HEK293 (cell line): Measurements from ENCODE around the gene RPS19.

Experiments used
- CTCF ChIA-PET: fragments of 350-600 bp; formaldehyde crosslinking; extraction: SDS; loops from one replicate; lab custom pipeline; 2021; ENCODE audit warnings: antibody characterized with exemption; lab: Yijun Ruan, JAX
- POLR2A ChIA-PET: fragments of 300-600 bp; formaldehyde crosslinking; extraction: SDS; loops from one replicate; lab custom pipeline; 2020; ENCODE audit warnings: antibody characterized with exemption, inconsistent platforms; lab: Yijun Ruan, JAX
- H3K27ac ChIP-seq: fragments of 200-500 bp; sonication (Bioruptor generic); 2 replicates; pipeline ENCODE4 v1.5.1; 2014; ENCODE audit warnings: low read depth, low read length, control low read depth, inconsistent platforms; ENCODE audit errors: extremely low read depth
- H3K36me3 ChIP-seq, 2 experiments: fragments of 200-500 bp in 1 of 2; sonication (Bioruptor generic) in 1 of 2; 1 replicate in 1 of 2; 2 replicates in 1 of 2; pipeline ENCODE4 v1.5.1; 2014 to 2017; ENCODE audit warnings: inconsistent platforms in 2 of 2, low read length in 2 of 2; ENCODE audit not compliant: control insufficient read depth in 2 of 2, insufficient read depth in 1 of 2
- H3K4me1 ChIP-seq: fragments of 200-500 bp; sonication (Bioruptor generic); 2 replicates; pipeline ENCODE4 v1.5.1; 2014; ENCODE audit warnings: mild to moderate bottlenecking, low read length, inconsistent platforms; ENCODE audit not compliant: control insufficient read depth, insufficient read depth
- H3K4me3 ChIP-seq: 2 replicates; pipeline ENCODE4 v1.5.1; 2011; ENCODE audit warnings: low read depth, mild to moderate bottlenecking, control low read depth, low read length, moderate library complexity
- H3K9me3 ChIP-seq: fragments of 200-500 bp; sonication (Bioruptor generic); 2 replicates; pipeline ENCODE4 v1.5.1; 2014; ENCODE audit warnings: low read depth, low read length, inconsistent platforms; ENCODE audit not compliant: control insufficient read depth, insufficient read depth
- EGR2 ChIP-seq: fragments of 450-650 bp; formaldehyde crosslinking; IDR thresholded peaks from 2 replicates; pipeline ENCODE4 v1.5.1; 2016; ENCODE audit warnings: low read depth, missing biosample characterization, missing genetic modification characterization
- FEZF1 ChIP-seq: fragments of 450-650 bp; formaldehyde crosslinking; IDR thresholded peaks from 2 replicates; pipeline ENCODE4 v1.5.1; 2016; ENCODE audit warnings: missing biosample characterization, missing genetic modification characterization
- PRDM1 ChIP-seq: fragments of 450-650 bp; formaldehyde crosslinking; IDR thresholded peaks from 2 replicates; pipeline ENCODE4; 2016; ENCODE audit warnings: missing biosample characterization, missing genetic modification characterization
- TCF7L2 ChIP-seq: IDR thresholded peaks from 2 replicates; pipeline ENCODE4 v1.6.1; 2011; ENCODE audit warnings: low read depth, mild to moderate bottlenecking, inconsistent platforms, low read length, moderate library complexity, borderline replicate concordance
- ZBTB7A ChIP-seq: fragments of 450-650 bp; formaldehyde crosslinking; IDR thresholded peaks from 2 replicates; pipeline ENCODE4 v1.5.1; 2016; ENCODE audit warnings: low read depth, missing biosample characterization, missing genetic modification characterization
- ZFHX2 ChIP-seq: fragments of 450-650 bp; formaldehyde crosslinking; conservative IDR thresholded peaks from 2 replicates; pipeline ENCODE4 v1.5.1; 2016; ENCODE audit warnings: missing biosample characterization, missing genetic modification characterization
- ZNF121 ChIP-seq: fragments of 450-650 bp; formaldehyde crosslinking; IDR thresholded peaks from 2 replicates; pipeline ENCODE4 v1.5.1; 2016; ENCODE audit warnings: missing biosample characterization, missing genetic modification characterization
- ZNF16 ChIP-seq: fragments of 450-650 bp; formaldehyde crosslinking; IDR thresholded peaks from 2 replicates; pipeline ENCODE4 v1.5.1; 2016; ENCODE audit warnings: low read depth, missing biosample characterization, missing genetic modification characterization
- ZNF366 ChIP-seq: fragments of 450-650 bp; formaldehyde crosslinking; conservative IDR thresholded peaks from 2 replicates; pipeline ENCODE4 v1.5.1; 2016; ENCODE audit warnings: missing biosample characterization, missing genetic modification characterization
- ZNF433 ChIP-seq: fragments of 450-650 bp; formaldehyde crosslinking; IDR thresholded peaks from 2 replicates; pipeline ENCODE4 v1.5.1; 2016; ENCODE audit warnings: missing biosample characterization, missing genetic modification characterization, low read depth
- ZNF561 ChIP-seq: fragments of 450-650 bp; IDR thresholded peaks from 2 replicates; pipeline ENCODE4 v1.5.1; 2018; ENCODE audit warnings: missing biosample characterization, missing genetic modification characterization, borderline replicate concordance
- ZNF600 ChIP-seq: fragments of 450-650 bp; formaldehyde crosslinking; IDR thresholded peaks from 2 replicates; pipeline ENCODE4 v1.5.1; 2016; ENCODE audit warnings: missing biosample characterization, missing genetic modification characterization
- ZNF747 ChIP-seq: fragments of 450-650 bp; formaldehyde crosslinking; IDR thresholded peaks from 2 replicates; pipeline ENCODE4 v1.5.1; 2016; ENCODE audit warnings: missing biosample characterization, missing genetic modification characterization
- TF ChIP-seq, protein P1 (sequence below): fragments of 450-650 bp; formaldehyde crosslinking; IDR thresholded peaks from 2 replicates; pipeline ENCODE4 v1.5.1; 2016; ENCODE audit warnings: missing biosample characterization, missing genetic modification characterization
- TF ChIP-seq, protein P2 (sequence below): fragments of 450-650 bp; formaldehyde crosslinking; IDR thresholded peaks from 2 replicates; pipeline ENCODE4 v1.5.1; 2016; ENCODE audit warnings: missing biosample characterization, missing genetic modification characterization
- TF ChIP-seq, protein P3 (sequence below): fragments of 450-650 bp; formaldehyde crosslinking; IDR thresholded peaks from 2 replicates; pipeline ENCODE4 v1.5.1; 2016; ENCODE audit warnings: missing biosample characterization, missing genetic modification characterization
- TF ChIP-seq, protein P4 (sequence below): fragments of 450-650 bp; formaldehyde crosslinking; IDR thresholded peaks from 2 replicates; pipeline ENCODE4 v1.5.1; 2017; ENCODE audit warnings: missing biosample characterization, missing genetic modification characterization
- TF ChIP-seq, protein P5 (sequence below): fragments of 450-650 bp; formaldehyde crosslinking; IDR thresholded peaks from 2 replicates; pipeline ENCODE4 v1.5.1; 2016; ENCODE audit warnings: missing biosample characterization, missing genetic modification characterization
- TF ChIP-seq, protein P6 (sequence below): fragments of 450-650 bp; formaldehyde crosslinking; IDR thresholded peaks from 2 replicates; pipeline ENCODE4 v1.5.1; 2016; ENCODE audit warnings: missing biosample characterization, missing genetic modification characterization
- TF ChIP-seq, protein P7 (sequence below): fragments of 450-650 bp; formaldehyde crosslinking; optimal IDR thresholded peaks from 2 replicates; pipeline ENCODE3; 2016; ENCODE audit warnings: missing biosample characterization, mild to moderate bottlenecking, missing genetic modification characterization

Gene RPS19

DNA sequence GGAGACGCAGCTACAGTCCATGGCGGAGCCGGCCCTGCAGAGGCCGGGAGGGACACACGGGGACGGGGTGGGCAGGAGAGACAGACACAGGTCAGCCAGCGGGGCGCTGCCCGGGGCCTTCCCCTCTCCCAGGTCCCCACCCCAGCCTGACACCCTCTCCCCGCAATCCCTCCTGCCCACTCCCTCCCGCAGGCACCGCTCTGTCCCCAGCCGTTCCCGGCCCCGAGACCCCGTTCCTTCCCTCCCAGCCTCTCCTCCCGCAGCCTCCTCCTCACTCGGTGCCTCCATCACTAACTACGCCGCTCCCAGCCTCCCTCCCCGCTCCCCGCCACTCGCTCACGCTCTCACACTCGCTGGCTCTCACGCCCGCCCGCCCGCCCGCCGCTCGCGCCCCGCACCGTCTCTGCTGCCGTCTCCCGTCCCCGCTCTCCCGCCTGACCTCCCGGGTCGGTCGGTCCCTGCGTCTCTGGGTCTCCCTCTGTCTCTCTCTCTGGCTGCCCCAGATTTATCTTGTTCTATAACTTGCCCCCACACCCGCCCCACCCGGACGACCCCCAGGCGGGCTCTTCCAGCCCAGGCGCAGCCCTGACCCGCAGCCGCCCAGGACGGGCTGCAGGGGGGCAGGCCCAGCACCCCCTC lies 53.0 kb downstream of the RPS19 start:
- H3K27ac ChIP-seq: no peak overlapping the region
- no peaks in the 10 kb centered on the region for H3K9me3 ChIP-seq
- no peaks in the 10 kb centered on the region for H3K36me3 ChIP-seq
- TF ChIP-seq EGR2 (0 out of 2 replicates have a peak, but pooled peaks have one; percentile 11), ZFHX2 (tag by site-specific recombination) (peak; percentile 61), PRDM1 (0 out of 2 replicates have a peak, but pooled peaks have one; percentile 27), ZBTB7A (tag by site-specific recombination) (0 out of 2 replicates have a peak, but pooled peaks have one; percentile 34), ZNF561 (tag by site-specific recombination) (no peak), ZNF600 (tag by site-specific recombination) (peak; percentile 82), ZNF747 (tag by site-specific recombination) (no peak), FEZF1 (tag by site-specific recombination) (no peak), ZNF366 (tag by site-specific recombination) (peak; percentile 27; the same call in 1 of the 2 replicates), ZNF433 (tag by site-specific recombination) (no peak), TCF7L2 (no peak), ZNF16 (tag by site-specific recombination) (0 out of 2 replicates have a peak, but pooled peaks have one; percentile 37), ZNF121 (tag by site-specific recombination) (peak; percentile 43; the same call in 1 of the 2 replicates)
- TF ChIP-seq, protein P1, sequence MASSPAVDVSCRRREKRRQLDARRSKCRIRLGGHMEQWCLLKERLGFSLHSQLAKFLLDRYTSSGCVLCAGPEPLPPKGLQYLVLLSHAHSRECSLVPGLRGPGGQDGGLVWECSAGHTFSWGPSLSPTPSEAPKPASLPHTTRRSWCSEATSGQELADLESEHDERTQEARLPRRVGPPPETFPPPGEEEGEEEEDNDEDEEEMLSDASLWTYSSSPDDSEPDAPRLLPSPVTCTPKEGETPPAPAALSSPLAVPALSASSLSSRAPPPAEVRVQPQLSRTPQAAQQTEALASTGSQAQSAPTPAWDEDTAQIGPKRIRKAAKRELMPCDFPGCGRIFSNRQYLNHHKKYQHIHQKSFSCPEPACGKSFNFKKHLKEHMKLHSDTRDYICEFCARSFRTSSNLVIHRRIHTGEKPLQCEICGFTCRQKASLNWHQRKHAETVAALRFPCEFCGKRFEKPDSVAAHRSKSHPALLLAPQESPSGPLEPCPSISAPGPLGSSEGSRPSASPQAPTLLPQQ (tag by site-specific recombination): no peak
- TF ChIP-seq, protein P2, sequence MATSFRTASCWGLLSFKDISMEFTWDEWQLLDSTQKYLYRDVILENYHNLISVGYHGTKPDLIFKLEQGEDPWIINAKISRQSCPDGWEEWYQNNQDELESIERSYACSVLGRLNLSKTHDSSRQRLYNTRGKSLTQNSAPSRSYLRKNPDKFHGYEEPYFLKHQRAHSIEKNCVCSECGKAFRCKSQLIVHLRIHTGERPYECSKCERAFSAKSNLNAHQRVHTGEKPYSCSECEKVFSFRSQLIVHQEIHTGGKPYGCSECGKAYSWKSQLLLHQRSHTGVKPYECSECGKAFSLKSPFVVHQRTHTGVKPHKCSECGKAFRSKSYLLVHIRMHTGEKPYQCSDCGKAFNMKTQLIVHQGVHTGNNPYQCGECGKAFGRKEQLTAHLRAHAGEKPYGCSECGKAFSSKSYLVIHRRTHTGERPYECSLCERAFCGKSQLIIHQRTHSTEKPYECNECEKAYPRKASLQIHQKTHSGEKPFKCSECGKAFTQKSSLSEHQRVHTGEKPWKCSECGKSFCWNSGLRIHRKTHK (tag by site-specific recombination): no peak
- TF ChIP-seq, protein P3, sequence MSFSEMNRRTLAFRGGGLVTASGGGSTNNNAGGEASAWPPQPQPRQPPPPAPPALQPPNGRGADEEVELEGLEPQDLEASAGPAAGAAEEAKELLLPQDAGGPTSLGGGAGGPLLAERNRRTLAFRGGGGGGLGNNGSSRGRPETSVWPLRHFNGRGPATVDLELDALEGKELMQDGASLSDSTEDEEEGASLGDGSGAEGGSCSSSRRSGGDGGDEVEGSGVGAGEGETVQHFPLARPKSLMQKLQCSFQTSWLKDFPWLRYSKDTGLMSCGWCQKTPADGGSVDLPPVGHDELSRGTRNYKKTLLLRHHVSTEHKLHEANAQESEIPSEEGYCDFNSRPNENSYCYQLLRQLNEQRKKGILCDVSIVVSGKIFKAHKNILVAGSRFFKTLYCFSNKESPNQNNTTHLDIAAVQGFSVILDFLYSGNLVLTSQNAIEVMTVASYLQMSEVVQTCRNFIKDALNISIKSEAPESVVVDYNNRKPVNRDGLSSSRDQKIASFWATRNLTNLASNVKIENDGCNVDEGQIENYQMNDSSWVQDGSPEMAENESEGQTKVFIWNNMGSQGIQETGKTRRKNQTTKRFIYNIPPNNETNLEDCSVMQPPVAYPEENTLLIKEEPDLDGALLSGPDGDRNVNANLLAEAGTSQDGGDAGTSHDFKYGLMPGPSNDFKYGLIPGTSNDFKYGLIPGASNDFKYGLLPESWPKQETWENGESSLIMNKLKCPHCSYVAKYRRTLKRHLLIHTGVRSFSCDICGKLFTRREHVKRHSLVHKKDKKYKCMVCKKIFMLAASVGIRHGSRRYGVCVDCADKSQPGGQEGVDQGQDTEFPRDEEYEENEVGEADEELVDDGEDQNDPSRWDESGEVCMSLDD: peak; percentile 68
- TF ChIP-seq, protein P4, sequence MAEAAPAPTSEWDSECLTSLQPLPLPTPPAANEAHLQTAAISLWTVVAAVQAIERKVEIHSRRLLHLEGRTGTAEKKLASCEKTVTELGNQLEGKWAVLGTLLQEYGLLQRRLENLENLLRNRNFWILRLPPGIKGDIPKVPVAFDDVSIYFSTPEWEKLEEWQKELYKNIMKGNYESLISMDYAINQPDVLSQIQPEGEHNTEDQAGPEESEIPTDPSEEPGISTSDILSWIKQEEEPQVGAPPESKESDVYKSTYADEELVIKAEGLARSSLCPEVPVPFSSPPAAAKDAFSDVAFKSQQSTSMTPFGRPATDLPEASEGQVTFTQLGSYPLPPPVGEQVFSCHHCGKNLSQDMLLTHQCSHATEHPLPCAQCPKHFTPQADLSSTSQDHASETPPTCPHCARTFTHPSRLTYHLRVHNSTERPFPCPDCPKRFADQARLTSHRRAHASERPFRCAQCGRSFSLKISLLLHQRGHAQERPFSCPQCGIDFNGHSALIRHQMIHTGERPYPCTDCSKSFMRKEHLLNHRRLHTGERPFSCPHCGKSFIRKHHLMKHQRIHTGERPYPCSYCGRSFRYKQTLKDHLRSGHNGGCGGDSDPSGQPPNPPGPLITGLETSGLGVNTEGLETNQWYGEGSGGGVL (tag by site-specific recombination): peak; percentile 67
- TF ChIP-seq, protein P5, sequence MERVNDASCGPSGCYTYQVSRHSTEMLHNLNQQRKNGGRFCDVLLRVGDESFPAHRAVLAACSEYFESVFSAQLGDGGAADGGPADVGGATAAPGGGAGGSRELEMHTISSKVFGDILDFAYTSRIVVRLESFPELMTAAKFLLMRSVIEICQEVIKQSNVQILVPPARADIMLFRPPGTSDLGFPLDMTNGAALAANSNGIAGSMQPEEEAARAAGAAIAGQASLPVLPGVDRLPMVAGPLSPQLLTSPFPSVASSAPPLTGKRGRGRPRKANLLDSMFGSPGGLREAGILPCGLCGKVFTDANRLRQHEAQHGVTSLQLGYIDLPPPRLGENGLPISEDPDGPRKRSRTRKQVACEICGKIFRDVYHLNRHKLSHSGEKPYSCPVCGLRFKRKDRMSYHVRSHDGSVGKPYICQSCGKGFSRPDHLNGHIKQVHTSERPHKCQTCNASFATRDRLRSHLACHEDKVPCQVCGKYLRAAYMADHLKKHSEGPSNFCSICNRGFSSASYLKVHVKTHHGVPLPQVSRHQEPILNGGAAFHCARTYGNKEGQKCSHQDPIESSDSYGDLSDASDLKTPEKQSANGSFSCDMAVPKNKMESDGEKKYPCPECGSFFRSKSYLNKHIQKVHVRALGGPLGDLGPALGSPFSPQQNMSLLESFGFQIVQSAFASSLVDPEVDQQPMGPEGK (tag by site-specific recombination): no peak
- TF ChIP-seq, protein P6, sequence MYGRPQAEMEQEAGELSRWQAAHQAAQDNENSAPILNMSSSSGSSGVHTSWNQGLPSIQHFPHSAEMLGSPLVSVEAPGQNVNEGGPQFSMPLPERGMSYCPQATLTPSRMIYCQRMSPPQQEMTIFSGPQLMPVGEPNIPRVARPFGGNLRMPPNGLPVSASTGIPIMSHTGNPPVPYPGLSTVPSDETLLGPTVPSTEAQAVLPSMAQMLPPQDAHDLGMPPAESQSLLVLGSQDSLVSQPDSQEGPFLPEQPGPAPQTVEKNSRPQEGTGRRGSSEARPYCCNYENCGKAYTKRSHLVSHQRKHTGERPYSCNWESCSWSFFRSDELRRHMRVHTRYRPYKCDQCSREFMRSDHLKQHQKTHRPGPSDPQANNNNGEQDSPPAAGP (tag by site-specific recombination): peak; percentile 60
- TF ChIP-seq, protein P7, sequence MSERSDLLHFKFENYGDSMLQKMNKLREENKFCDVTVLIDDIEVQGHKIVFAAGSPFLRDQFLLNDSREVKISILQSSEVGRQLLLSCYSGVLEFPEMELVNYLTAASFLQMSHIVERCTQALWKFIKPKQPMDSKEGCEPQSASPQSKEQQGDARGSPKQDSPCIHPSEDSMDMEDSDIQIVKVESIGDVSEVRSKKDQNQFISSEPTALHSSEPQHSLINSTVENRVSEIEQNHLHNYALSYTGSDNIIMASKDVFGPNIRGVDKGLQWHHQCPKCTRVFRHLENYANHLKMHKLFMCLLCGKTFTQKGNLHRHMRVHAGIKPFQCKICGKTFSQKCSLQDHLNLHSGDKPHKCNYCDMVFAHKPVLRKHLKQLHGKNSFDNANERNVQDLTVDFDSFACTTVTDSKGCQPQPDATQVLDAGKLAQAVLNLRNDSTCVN (tag by site-specific recombination): peak; percentile 42
- TF ChIP-seq, all 188 proteins: peak for 12
- ChIA-PET POLR2A (interaction anchor here (0.6 to 1.4 kb wide), 2 partner anchors 29 to 1535 kb away, joined by 5 to 6 read pairs; no protein-coding TSS in a partner anchor), CTCF (no interaction called here)
- Histone ChIP-seq H3K4me1 (no peaks in the 10 kb centered on the region), H3K4me3 (no peak overlapping the region)
